ENCODE results near the gene THSD4. TPM values are rescaled to one million over a fixed set of nuclear protein-coding genes. Genes with fewer than 3 reads are reported as not detected.

Gene THSD4
- polyA plus RNA-seq, 1 donor from 2014 or later: 0.46 TPM

- H2AFZ ChIP-seq (ENCODE audit: low read depth, low read length): no peak overlapping the region
Measured at GRCh38 chr15:71079208-71080044, 35.8 kb upstream of the THSD4 start.

GRCh38 chr15:71080166-71080565 lies 35.1 kb upstream of the THSD4 start:
- no peak overlapping the region for H3K27ac ChIP-seq (ENCODE audit: low read length)
- H3K9ac ChIP-seq (ENCODE audit: low read length): no peak overlapping the region
- H3K9me2 ChIP-seq (ENCODE audit: insufficient read depth, low read length): no peaks in the 10 kb centered on the region
- no peaks in the 10 kb centered on the region for H4K20me1 ChIP-seq (ENCODE audit: insufficient read depth)
- no peaks in the 10 kb centered on the region for H3F3A ChIP-seq (ENCODE audit: insufficient read depth, low read length, poor library complexity, severe bottlenecking)
- no peaks in the 10 kb centered on the region for H3K79me2 ChIP-seq (replicated peaks; ENCODE audit: insufficient read depth, low read length)
- no peak overlapping the region for H2AFZ ChIP-seq (ENCODE audit: low read depth, low read length)
- no peak overlapping the region for H3K4me2 ChIP-seq (ENCODE audit: low read length)
- no peaks in the 10 kb centered on the region for H3K36me3 ChIP-seq (ENCODE audit: insufficient read depth, low read length)
- no peaks in the 10 kb centered on the region for H3K27me3 ChIP-seq (ENCODE audit: insufficient read depth, low read depth, low read length)
- no peaks in the 10 kb centered on the region for H3K9me3 ChIP-seq (ENCODE audit: low read length)
- H3K4me3 ChIP-seq (ENCODE audit: low read length): no peak overlapping the region
- no peak for TF ChIP-seq SMC3 (conservative IDR thresholded peaks at IDR 0.05; ENCODE audit: poor library complexity)
- TF ChIP-seq EZH2 (IDR thresholded peaks at IDR 0.05; ENCODE audit: borderline replicate concordance, insufficient read depth, low read length, poor library complexity, severe bottlenecking): no peak
- no peak for TF ChIP-seq MXI1 (conservative IDR thresholded peaks at IDR 0.05; ENCODE audit: poor library complexity, severe bottlenecking)
- no peak for TF ChIP-seq POLR2AphosphoS5 (IDR thresholded peaks at IDR 0.05)
- no peak for TF ChIP-seq TAF1 (IDR thresholded peaks at IDR 0.05; ENCODE audit: low read depth)
- TF ChIP-seq EP300 (conservative IDR thresholded peaks at IDR 0.05; ENCODE audit: poor library complexity, severe bottlenecking): no peak
- TF ChIP-seq RAD21 (conservative IDR thresholded peaks at IDR 0.05): no peak

More at GRCh38 chr15:71079208-71080044, 35.8 kb upstream of the THSD4 start:
- TF ChIP-seq EZH2 (IDR thresholded peaks at IDR 0.05; ENCODE audit: borderline replicate concordance, insufficient read depth, low read length, poor library complexity, severe bottlenecking) (no peak), REST (IDR thresholded peaks at IDR 0.05; ENCODE audit: borderline replicate concordance) (no peak), RAD21 (conservative IDR thresholded peaks at IDR 0.05) (no peak), TAF1 (IDR thresholded peaks at IDR 0.05; ENCODE audit: low read depth) (no peak), CTCF (IDR thresholded peaks at IDR 0.05; ENCODE audit: poor library complexity, severe bottlenecking) (no peak), SMC3 (conservative IDR thresholded peaks at IDR 0.05; ENCODE audit: poor library complexity) (no peak), MXI1 (conservative IDR thresholded peaks at IDR 0.05; ENCODE audit: poor library complexity, severe bottlenecking) (no peak), POLR2AphosphoS5 (IDR thresholded peaks at IDR 0.05) (no peak), EP300 (conservative IDR thresholded peaks at IDR 0.05; ENCODE audit: poor library complexity, severe bottlenecking) (no peak)
- Histone ChIP-seq H3K79me2 (replicated peaks; ENCODE audit: insufficient read depth, low read length) (no peaks in the 10 kb centered on the region), H3K9me2 (ENCODE audit: insufficient read depth, low read length) (no peaks in the 10 kb centered on the region), H4K20me1 (ENCODE audit: insufficient read depth) (no peaks in the 10 kb centered on the region), H3K27ac (ENCODE audit: low read length) (no peak overlapping the region), H3K9ac (ENCODE audit: low read length) (no peak overlapping the region), H3K27me3 (ENCODE audit: insufficient read depth, low read depth, low read length) (no peaks in the 10 kb centered on the region), H3K4me2 (ENCODE audit: low read length) (no peak overlapping the region), H3F3A (ENCODE audit: insufficient read depth, low read length, poor library complexity, severe bottlenecking) (no peaks in the 10 kb centered on the region), H3K4me3 (ENCODE audit: low read length) (no peak overlapping the region), H3K36me3 (ENCODE audit: insufficient read depth, low read length) (no peaks in the 10 kb centered on the region), H3K9me3 (ENCODE audit: low read length) (no peaks in the 10 kb centered on the region)

Measured in neural cell (in vitro differentiated cells).